HG02885 (cell line): ENCODE data around the gene SEZ6L2.

ENCODE experiments used
- ATAC-seq: cut with Tn5 transposase; IDR thresholded peaks from one replicate; pipeline ENCODE4 v1.9.1; 2021; ENCODE audit warnings: mild to moderate bottlenecking; ENCODE audit not compliant: unreplicated experiment, poor library complexity

The SEZ6L2 gene

DNA sequence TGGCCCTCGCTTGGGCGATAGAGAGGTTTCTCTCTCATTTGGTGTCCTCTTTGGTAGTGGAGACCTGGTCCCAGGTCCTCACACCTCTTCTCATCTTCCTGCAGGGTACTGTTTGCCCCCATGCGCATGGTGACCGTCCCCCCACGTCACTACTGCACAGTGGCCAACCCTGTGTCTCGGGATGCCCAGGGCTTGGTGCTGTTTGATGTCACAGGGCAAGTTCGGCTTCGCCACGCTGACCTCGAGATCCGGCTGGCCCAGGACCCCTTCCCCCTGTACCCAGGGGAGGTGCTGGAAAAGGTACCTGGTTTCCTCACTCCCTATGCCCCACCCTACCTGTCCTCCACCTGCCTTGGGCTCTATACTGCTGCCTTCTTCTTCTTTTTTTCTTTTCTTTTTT lies 68.6 kb downstream of the SEZ6L2 start:
- no peak for ATAC-seq

DNA sequence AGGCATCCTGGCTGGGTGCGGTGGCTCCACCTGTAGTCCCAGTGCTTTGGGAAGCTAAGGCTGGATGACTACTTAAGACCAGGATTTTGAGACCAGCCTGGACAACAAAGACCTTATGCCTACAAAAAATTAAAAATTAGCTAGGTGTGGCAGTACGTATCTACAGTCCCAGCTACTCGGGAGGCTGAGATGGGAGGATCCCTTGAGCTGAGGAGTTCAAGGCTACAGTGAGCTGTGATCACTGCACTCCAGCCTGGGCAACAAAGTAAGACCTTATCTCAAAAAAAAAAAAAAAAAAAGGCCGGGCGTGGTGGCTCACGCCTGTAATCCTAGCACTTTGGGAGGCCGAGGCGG lies 73.0 kb downstream of the SEZ6L2 start:
- no peak for ATAC-seq

DNA sequence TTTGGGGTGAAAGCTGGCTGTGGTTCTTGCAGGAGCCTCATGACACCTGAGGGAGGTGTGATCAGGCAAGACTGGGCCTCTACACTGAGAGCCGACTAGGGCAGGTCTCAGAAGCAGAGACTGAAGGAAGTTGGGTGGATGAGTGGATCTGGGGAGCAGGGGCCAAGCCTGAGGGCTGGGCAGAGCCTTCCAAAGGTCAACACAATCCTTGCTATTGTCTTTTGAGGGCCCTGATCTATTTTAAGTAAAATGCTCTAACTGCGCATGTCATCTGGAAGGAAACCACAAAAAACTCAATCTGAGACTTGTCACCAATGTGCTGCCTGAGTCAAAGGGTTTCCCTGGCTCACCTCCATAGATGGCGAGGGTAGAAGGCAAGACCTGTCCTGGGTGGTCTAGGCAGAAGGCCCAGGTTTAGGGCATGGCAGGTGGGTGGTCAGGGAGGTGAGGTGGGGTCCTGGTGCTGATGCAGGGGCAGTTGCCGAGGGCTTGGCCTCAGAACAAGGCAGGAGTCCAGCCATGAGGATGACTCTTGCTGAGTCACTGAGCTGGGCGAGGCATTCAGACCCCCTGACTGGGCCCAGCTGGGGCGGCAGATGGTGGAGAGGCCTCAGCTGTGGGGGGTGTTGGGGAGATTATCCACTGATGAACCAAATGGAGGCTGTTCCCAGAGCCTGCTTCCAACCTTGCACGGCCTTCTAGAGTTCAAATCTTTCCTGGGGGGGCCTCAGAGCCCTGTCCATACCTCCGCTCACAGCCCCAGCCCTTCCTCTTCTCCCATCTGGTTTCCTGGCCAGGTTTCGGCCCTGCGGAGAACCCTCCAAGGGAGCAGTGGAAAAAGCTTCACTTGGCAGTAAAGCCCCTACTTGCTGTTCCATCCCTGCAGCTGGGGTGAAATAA lies 74.0 kb downstream of the SEZ6L2 start:
- ATAC-seq, result no peak

DNA sequence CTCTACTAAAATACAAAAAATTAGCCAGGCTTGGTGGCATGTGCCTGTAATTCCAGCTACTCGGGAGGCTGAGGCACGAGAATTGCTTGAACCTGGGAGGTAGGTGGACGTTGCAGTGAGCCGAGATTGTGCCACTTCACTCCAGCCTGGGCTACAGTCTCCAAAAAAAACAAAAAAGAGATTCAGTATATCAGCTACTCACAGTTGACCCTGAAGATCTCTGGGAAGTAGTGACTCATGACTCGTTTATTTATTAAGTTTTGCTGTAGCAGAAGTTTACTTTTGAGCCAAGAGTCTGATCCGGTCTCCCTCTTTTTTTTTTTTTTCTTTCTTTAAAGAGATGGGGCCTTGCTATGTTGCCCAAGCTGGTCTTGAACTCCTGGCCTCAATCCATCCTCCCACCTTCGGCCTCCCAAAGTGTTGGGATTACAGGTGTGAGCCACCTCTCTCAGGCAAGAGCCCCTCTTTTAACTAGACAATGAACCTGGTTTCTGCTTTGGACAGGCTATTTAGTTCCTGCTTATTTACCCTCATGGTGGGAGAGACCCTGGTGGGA lies 74.7 kb downstream of the SEZ6L2 start:
- no peak for ATAC-seq

DNA sequence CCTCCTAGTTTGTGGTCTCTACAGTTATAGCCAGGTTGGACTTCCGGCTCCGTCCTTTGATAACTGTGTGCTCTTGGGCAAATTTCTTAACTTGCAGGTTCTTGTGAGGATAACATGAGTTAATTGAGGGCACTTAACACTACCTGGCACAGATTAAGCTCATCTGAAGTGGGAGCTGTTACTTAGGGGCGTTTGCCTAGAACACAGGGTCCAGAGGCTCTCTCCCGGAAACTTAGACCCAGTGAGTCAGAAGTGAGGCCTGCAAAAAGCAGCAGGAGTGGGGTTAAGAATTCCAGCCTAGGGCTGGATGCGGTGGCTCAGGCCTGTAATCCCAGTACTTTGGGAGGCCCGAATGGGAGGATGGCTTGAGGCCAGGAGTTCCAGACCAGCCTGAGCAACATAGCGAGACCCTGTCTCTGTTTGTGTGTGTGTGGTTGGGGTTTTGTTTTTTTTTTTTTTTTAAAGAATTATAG lies 77.7 kb downstream of the SEZ6L2 start:
- ATAC-seq, result no peak
